ENCODE measurements around the gene PNMA1. TPM values are rescaled to one million over a fixed set of nuclear protein-coding genes. Genes with fewer than 3 reads are reported as not detected.

Gene PNMA1
- total and polyA plus RNA-seq, 11 donors, result 7.4 to 32.3 (median 25.9) TPM

DNA sequence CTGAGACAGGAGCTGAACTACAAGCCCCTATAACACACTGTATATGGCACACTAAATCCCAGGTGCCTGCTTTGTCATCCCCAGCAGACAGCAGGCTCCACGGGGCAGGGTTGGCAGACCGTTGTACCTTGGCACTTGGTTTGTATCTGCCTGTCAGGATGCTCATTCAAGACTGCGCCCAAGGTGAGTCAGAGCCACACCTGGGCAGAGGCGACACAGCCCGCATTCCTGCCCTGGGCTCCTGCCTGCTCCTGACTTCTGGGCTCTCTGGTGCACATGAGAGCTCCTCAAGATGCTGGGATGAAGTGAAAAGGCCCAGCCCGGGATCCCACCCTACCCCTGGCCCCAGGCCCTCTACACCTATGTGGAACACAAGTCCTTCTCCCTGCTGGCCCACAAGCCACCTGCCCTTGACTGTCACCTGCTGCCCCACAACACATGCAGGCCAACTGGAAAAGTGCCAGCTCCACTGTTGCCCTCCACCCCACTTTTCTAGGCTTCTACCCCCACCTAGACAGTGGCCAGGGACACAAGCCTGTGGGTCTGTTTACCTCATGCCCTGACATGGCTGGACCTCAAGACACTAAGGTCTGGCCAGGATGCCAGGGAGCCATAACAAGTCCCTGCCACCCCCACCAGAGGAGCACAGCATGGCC, 30.8 kb upstream of the PNMA1 start:
- H3K27ac ChIP-seq, result peak overlapping the region in 10 of 12 donors; percentile 22 to 100 (median 80)
- peaks cover 64 to 100% (median 100%) of the 10 kb centered on the region in 12 donors for H3K4me1 ChIP-seq
- ATAC-seq (no peak), DNase-seq (no peak)
- WGBS, 4 donors, result 78 to 83% (median 81%) methylated on average over 3 to 6 of the region's 6 CpGs
- TF ChIP-seq, protein P1, sequence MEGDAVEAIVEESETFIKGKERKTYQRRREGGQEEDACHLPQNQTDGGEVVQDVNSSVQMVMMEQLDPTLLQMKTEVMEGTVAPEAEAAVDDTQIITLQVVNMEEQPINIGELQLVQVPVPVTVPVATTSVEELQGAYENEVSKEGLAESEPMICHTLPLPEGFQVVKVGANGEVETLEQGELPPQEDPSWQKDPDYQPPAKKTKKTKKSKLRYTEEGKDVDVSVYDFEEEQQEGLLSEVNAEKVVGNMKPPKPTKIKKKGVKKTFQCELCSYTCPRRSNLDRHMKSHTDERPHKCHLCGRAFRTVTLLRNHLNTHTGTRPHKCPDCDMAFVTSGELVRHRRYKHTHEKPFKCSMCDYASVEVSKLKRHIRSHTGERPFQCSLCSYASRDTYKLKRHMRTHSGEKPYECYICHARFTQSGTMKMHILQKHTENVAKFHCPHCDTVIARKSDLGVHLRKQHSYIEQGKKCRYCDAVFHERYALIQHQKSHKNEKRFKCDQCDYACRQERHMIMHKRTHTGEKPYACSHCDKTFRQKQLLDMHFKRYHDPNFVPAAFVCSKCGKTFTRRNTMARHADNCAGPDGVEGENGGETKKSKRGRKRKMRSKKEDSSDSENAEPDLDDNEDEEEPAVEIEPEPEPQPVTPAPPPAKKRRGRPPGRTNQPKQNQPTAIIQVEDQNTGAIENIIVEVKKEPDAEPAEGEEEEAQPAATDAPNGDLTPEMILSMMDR (IDR thresholded peaks at IDR 0.05), result no peak
- TF ChIP-seq POLR2A (IDR thresholded peaks at IDR 0.05), result no peak
- H3K9me3 ChIP-seq, result no peaks in the 10 kb centered on the region
- no peak overlapping the region for H3K4me3 ChIP-seq
- peaks cover 0 to 4% (median 0%) of the 10 kb centered on the region in 9 donors for H3K36me3 ChIP-seq
- intact Hi-C loops (cut with DNase I), result loop anchor here in 2 of 10 donors (5.0 kb wide), 2 partner anchors 77 to 82 kb away; no protein-coding TSS in a partner anchor
- H3K27me3 ChIP-seq, result no peaks in the 10 kb centered on the region

- WGBS, 4 donors, result 33 to 43% (median 39%) methylated on average over 7 of the region's 7 CpGs
- H3K9me3 ChIP-seq, result no peaks in the 10 kb centered on the region
- intact Hi-C loops (cut with DNase I), result loop anchor here in 2 of 10 donors (5.0 kb wide), 2 partner anchors 78 to 83 kb away; no protein-coding TSS in a partner anchor
- H3K4me1 ChIP-seq, result peaks cover 70 to 100% (median 100%) of the 10 kb centered on the region in 12 donors
- DNase-seq (no peak), ATAC-seq (no peak)
- no peak overlapping the region for H3K4me3 ChIP-seq
- TF ChIP-seq, protein P1 (IDR thresholded peaks at IDR 0.05), result no peak
- no peak for TF ChIP-seq POLR2A (IDR thresholded peaks at IDR 0.05)
- peaks cover 0 to 11% (median 5%) of the 10 kb centered on the region in 9 donors for H3K36me3 ChIP-seq
- H3K27me3 ChIP-seq, result no peaks in the 10 kb centered on the region
- H3K27ac ChIP-seq, result peak overlapping the region in 11 of 12 donors; percentile 61 to 100 (median 82)
These were observed 30.1 kb upstream of the PNMA1 start for GRCh38 chr14:73744175-73744867.

DNA sequence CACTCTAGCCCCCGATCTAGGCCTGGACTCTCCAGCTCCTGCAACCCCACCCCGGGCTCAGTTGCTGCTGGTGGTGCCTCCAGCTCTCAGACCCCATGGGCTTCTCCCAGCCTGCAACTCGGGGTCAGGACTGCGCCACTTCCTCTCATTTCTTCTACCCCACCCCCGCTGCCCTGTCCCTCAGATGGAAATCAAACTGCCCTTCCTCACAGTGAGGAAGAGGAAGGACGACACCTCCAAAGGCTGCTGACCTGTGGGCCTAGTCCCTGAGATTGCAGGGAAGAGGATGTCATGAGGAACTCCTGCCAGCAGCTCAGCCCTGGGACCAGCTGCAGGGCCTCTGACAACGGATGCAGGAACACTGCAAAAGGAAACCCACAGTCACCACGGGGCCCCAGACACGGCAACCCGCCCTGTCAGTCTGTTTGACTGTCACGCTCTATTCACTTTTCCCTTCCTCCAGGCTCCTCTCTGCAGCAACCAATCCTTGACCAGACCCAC, 29.3 kb upstream of the PNMA1 start:
- peaks cover 65 to 100% (median 97%) of the 10 kb centered on the region in 12 donors for H3K4me1 ChIP-seq
- peak overlapping the region; percentile 61 to 100 (median 82) for H3K27ac ChIP-seq
- WGBS, 4 donors, result 23 to 37% (median 26%) methylated on average over 6 to 11 of the region's 11 CpGs
- H3K4me3 ChIP-seq, result no peak overlapping the region
- no peak for TF ChIP-seq POLR2A (IDR thresholded peaks at IDR 0.05)
- TF ChIP-seq, protein P1 (IDR thresholded peaks at IDR 0.05), result no peak
- no peaks in the 10 kb centered on the region for H3K9me3 ChIP-seq
- peak in 3 of 4 donors; percentile 17 to 38 (median 22) for ATAC-seq
- no peaks in the 10 kb centered on the region for H3K27me3 ChIP-seq
- intact Hi-C loops (cut with DNase I), result loop anchor here in 2 of 10 donors (5.0 kb wide), 2 partner anchors 79 to 84 kb away; no protein-coding TSS in a partner anchor
- peaks cover 0 to 20% (median 13%) of the 10 kb centered on the region in 9 donors for H3K36me3 ChIP-seq
- peak in 4 of 5 donors; percentile 67 to 82 (median 72) for DNase-seq

Data from heart left ventricle (tissue), 16 donors.